Fibroblast of peridontal ligament (primary cell): ENCODE data around the gene PACS2.
"Not testable (repeated sequence)": the region's sequence is repeated elsewhere in the genome, so short reads cannot be mapped to it uniquely, and the experiment has no call there.

Experiments
- DNase-seq: peaks from one replicate; pipeline ENCODE4 v3.0.0-alpha.2; 2010; ENCODE audit errors: extremely low read depth

The PACS2 gene

DNA sequence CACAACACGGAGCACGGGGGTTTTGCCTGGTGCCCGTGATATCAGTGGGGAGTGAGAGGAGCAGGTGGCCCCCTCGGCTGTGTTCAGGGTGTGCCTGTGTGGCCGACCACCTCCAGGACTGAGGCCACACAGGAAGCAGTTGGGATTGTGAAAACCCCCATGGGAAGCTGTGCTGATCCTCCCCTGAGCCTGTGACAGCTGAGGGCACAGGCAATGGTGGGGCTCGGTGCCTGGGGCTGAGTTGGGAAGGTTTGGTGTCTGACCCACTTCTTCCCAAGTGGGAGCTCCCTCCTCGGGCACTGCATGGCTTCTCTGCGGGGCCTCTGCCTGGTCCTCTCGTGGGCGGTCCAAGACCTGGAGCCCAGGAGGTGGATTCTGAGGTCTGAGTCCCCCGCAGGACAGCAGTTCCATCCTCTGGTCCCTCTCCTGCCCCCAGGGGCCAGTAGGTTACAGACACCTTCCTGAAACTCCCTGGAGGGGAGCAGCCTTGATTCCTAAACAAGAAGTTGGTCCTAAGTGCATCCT lies 17.9 kb downstream of the PACS2 start:
- DNase-seq: no peak

DNA sequence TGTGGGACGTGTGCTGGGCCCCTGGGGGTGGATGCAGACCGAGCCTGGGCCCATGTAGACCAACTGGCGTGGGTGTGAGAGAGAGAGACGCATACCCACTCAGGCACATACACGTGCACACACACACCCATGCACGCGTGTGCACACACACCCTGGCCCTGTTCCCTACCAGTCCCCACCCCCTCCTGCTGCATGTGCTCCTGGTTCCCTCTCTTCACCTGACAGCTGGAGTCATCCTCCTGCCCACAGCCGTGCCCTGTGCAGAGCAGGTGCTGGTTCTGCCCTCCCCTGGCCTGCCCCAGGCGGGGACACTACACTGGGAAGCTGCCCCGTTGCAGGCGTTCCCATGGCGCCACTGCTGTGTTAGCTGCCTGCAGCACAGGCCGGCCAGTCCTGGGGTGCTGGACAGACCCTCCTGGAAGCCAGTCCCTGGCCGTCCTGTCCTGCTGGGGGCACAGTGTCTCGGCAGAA lies 18.5 kb downstream of the PACS2 start:
- DNase-seq: no peak

DNA sequence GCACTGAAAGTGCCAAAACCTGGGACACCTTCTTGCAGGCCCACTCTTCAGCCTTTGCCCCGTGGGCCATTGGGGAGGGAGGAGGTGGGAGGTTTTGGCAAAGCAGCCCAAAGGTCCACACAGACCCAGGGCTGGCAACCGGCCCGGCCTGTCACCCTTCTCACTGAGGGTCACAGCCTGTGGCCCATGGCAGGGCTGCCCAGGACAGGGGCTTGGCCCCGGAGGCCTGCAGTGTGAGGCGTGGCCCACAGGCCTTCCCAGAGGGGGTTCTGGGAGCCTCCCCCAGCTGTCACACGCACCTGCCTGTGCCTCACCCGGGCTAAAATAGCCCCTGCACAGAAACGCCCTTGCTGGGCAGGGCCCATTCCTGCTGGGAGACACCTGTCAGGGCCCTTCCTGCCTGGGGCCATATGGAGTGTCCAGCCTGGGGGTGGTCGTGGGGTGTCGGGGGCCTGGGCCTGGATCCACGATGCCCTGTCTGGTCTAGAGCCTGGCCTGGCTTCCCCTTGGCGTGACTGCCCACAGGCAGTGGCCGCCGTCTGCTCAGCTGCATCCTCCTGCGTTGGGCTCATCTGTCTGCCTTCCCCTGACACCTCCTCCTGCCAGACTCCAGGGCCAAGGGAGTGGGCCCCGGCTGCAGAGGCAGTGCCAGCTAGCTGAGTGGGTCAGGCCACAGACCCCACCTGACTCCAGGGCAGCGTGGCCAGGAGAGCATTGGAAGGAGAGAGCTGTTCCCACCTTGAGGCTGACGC lies 19.2 kb downstream of the PACS2 start:
- DNase-seq: no peak

DNA sequence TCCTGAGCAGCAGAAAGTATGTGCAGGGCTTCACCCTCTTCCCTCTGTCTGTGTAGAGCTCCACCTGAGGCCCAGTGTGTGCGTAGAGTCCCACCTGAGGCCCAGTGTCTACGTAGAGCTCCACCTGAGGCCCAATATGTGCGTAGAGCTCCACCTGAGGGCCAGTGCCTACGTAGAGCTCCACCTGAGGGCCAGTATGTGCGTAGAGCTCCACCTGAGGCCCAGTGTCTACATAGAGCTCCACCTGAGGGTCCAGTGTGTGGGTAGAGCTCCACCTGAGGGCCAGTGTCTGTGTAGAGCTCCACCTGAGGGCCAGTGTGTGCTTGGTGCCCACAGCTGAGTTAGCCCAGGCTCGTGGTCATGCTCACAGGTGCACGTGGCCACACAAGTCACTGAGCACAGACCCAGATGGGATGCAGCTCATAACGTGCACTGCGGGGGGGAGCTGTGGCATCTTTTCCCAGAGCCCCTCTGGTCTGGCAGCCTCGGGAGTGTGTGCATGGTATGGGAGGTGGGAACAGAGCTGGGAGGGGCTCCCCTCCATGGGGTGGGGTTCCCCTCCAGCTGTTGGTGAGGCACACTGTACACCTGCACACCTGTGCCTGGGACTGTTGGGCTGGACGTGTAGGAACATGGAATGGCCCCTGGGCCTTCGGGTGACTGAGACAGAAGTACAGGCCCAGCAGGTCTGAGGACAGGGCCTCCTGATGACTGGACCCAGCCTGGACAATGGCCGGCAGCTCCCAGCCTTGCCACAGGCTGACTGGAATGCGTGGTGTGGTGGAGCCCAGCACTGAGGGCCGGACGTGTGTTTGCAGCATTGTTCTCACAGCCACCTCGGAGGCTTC lies 20.1 kb downstream of the PACS2 start:
- no peak for DNase-seq

DNA sequence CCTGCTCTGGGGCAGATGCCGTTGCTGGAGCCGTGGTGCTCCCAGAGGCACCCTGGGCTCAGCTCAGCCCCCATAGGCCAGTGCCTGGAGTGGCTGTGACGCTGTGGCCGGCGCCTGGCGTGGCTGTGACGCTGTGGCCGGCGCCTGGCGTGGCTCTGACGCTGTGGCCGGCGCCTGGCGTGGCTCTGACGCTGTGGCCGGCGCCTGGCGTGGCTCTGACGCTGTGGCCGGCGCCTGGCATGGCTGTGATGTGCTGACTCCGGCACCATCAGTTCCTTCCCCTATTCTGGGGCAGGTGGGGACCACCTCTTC lies 20.6 kb downstream of the PACS2 start:
- not testable (repeated sequence) for DNase-seq

DNA sequence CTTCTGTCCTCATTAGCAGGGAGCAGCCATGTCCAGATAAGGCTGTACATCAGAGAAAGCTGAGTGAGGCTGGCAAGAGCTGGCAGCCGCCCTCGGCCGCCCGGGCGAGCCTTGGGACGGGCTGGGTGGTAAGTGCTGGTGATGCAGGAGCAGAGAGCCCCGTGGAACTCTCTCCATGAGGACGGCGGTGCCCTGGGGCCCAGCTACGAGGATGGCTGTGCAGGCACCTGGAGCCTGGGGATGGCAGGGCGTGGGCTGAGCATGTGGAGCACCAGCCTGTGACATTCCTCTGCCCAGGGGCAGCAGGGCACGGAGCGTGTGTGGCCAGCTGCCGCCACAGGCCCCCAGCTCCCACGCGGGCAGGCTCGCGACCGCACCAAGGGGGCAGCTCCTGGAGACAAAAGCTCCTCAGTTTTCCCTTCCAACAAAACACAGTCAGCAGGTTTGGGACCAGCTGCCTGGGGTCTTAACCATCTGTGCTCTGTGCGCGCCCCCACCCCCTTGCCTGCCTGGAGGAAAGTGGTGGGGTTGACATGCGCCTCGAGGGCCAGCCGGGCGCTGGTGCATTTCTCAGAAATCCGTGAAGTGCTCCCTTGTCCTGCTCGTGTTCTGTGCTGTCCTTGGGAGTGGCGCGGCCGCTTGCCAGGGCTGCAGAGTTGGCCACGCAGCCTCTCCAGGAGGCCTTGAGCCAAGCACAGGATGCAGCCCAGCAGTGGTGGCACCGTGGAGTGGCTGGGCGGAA lies 21.4 kb downstream of the PACS2 start:
- DNase-seq: no peak

DNA sequence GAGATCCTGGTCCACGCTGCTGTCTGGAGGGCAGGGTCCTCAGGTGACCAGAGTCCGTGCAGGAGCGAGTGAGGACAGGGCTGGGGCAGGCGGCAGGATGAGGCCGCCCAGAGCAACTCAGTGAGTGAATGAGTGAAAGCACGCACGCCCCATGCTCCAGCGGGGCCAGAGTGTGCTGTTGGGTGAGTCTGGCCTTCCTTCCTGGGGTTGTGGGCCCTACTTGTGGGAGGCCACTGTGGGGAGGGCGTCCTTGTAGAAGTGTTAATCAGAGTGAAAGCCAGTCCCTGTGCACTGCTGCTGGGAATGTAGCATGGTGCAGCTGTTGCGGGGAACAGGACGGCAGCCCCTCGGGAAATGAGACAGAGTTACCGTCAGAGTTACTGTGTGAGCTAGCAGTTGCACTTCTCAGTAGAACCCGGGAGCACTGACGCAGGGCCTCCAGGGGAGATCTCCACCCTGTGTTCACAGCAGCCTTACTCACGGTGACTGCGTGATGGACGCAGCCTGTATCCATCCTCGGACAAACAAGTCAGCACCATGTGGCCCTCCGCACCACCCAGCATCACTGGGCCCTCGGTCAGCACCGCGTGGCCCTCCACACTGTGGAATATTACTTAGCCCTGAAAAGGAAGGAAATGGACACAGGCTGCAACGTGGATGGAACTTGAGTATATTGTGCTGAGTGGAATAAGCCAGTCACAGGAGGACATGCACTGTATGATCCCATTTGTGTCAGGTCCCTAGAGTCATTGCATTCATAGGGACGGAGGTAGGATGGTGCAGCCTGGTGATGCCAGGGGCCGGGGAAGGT lies 22.1 kb downstream of the PACS2 start:
- DNase-seq: no peak

DNA sequence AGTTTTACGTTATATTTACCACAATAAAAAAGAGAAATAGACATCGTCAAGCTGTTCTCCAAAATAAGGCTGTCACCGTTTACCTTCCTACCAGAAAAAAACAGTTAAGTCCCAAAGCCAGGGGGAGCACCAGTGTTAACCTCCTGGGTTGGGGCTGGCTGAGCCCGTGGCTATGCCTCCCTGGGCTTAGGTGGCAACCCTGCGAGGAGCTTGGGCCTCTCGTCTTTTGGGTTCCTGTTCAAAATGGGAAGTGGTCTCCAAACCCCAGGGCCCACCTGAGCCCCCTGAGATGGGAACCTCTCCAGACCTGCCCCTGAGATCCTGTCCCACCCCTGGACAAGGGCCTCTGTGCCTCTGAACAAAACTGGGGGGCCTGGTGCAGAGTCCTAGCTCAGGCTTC lies 22.9 kb downstream of the PACS2 start:
- DNase-seq: no peak

DNA sequence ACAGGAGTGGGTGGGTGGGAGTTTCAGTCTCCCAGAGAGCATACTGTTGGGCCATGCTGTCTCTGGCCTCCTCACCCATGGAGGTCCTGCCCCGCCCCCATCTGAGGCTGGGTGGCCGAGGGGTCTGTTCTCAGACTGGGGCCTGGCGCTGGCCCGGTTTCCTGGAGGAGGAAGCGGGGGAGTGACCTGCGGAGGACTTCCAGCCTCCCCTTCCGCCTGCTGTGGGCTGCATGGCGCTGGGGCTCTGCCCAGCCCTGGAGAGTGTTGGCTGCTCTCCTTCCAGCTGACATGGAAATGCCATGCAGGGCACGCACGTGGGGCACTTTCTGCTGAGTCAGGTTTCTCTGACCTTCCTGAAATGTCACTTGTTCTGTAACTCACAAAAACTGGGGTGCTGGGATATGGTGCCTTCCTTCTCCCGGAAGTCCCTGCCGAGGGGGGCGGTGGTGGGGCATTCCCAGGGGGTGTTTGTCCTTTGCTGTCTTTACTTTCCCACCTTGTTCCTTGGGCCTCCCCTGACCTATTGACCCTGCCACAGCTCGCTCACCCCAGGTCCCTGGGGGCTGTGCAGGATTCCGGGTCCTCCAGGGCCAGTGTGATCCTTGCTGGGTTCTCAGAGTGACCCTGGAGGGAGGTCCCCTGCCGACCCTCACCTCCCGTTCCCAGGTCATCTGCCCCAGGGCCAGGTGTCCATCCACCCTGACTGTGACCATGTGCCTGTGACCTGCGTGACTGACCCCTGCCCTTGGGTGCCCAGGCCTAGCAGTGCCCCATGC lies 23.6 kb downstream of the PACS2 start:
- no peak for DNase-seq

DNA sequence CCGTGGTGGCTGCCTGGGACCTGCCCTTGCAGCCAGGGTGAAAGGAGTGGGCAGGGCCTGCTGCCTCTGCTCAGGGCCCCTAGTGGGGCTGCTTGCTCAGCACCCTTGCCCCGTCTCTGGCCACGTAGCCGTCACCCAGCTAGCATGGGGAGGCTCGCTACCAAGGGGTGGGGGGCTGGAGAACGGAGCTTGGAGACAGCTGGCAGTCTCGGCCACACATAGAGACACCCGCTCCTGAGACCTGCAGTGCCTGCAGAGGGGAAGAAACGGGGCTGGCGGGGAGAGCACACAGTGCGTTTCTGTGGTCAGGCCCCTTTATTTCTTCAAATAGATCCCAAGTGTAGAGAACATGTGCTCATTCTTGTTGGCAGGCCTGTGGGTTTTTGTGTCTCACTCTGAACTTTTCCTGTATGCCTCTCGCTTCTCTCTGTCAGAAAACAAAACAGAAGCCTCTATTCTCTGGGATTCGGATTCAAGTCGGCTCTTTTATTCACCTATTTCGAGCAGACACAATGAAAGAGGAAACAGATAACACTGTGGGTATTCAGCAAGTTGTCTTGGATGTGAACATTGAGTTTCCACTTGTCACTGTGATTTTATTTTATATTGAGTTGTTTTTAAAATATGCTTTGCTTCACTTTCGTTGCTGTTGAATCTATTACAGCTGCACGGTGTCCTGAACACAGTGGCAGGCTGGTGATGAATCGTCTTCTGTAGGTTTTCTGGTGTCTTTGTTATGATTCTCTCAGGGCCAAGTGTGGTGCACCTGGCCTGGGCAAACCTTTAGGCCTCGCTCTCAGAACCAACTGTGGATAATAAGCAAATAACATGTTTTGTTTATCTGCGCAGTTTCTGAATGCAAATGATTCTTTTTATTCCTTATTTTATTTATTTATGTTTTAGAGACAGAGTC lies 26.5 kb downstream of the PACS2 start:
- DNase-seq: peak; percentile 19

DNA sequence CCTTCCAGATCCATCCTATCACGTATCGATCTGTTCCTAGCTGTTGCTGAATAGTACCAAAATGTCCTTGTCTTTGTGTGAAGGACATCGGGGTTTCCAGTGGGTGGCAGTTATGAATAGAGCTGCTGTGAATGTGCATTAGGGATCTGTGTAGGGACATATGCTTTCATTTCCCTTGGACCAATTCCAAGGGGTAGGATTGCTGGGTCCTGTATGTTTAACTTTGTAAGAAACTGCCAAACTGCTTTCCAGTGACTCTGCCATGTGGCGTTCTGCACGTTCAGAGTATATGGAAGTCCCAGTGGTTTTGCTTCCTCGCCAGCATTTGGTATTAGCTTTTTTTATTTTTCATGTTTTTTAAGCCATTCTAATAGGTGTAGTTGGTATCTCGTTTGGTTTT lies 28.6 kb downstream of the PACS2 start:
- no peak for DNase-seq

DNA sequence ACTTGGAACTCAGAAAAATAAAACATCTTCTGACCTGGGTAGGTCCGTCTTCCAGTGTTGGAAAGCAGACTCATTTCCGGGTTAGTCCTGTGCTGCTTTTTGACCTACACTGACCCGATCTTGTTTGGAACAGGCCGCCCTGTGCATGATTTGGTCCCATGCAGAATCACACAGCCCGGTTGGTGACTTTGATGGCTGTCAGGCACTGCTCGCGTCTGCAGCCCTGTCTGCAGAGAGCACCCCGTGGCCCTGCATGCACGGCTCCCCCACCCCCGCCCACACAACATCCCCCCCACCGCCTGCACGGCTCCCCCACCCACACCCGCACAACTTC lies 31.6 kb downstream of the PACS2 start:
- DNase-seq: no peak

DNA sequence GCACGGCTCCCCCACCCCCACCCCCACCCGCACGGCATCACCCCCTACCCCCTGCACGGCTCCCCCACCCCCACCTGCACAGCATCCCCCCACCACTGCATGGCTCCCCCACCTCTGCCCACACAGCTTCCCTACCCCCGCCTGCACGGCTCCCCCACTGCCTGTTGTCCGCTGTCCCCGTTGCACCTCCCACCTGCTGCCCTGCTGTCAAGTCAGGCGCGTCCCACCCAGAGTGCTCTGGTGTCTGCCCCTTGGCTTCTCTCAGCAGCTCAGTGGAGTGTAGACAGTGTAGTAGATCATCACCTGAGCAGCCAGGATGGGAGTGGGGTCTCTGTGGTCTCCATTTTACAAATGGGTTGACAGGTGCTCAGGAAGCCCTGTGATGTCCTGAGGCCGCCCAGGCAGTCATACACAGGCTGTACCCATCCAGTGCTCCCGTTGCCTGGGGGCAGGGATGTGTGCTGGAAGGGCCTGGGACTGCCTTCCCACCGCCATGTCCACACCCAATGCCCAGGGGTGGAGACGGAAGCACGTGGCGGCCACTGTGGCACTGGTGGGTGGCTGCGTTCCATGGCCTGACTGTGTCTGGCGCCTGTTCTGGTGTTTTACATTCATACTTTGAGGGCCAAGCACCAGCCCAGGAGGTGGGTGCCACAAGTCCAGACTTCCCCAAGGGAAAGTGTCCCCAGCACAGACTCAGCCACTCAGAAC lies 32.5 kb downstream of the PACS2 start:
- no peak for DNase-seq

DNA sequence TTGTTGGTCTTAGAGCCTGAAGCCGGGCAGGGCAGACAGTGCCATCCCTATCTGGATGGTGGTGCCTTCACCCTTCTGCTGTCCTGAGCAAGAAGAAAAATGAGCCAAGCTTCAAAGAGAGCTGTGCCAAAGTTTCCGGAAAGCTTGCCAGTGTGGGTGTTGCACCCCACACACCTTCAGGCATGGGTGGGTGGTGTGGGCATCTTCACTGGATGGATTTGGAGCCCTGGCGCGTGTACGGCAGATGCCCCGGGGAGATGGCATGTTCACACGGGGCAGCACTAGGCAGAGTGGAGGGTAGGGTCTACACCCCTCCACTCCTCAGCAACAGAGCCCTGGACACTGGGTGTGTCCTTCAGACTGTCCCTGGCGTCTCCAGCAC lies 33.0 kb downstream of the PACS2 start:
- DNase-seq: no peak

DNA sequence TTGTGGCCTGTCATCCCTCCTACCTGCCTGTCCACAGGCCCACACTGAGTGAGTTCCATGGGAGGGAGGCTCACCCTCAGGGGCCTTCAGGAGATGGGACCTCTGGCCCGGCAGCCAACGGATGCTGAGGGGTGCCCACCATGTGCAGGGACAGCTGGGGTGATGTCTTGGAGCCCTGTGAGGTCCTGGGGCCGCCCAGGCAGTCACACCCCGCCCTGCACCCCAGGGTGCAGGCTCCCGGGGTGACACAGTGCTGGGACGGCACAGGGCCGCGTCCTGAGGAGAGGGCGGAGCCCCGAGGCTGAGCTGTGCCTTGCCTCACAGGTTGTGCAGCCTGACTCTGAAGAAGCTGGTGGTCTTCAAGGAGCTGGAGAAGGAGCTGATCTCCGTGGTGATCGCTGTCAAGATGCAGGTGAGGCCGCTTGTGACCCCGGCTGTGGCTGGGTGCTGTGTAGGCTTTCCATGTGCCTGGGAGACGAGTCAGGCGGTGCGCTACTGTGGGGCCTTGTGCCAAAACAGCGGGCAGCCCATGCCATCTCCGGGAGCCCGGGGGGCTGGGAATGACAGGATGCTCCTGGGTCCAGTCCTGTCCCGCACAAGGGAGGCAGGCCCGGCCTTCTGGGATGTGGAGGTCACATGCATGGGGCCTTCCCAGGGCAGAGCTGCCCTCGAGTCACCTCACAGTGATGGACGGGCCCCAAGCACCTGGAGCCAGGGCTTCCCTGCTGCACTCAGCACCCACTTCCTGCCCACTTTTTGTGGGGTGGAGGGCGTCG lies 33.8 kb downstream of the PACS2 start:
- no peak for DNase-seq

DNA sequence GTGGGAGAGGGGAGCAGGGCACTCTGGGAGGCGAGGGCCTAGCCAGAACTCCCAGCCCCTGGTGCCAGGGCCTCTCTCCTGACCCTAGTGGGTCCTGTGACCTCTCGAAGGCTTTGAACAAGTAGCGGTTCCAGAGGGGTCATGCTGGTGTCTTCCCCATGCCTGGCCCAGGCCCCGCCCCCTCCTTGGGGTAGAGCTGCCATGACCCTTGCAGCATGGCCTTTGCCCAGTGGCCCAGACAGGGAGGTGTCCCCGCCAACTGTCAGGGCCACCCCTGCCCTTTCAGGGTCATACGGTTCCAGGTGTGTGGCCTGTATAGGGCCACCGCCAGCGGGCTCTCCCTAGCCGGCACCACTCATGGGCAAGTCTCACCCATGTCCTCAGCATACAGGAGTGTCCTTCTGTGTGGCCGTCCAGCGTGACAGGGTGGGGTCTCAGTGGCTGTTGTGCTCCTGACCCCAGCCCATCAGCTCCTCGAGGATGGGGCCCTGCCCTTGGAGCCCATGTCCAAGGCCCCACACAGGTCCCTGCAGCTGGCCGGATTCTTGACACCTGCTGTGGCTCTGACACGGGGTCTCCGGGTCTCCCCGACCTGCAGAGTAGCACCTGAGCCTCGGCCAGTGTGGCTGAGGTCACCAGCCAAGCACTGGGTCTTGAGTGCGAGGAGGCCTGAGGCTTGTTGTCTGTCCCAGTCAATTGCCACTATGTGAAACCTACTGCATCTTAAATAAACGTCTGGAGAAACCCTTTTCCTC lies 34.6 kb downstream of the PACS2 start:
- DNase-seq: no peak

DNA sequence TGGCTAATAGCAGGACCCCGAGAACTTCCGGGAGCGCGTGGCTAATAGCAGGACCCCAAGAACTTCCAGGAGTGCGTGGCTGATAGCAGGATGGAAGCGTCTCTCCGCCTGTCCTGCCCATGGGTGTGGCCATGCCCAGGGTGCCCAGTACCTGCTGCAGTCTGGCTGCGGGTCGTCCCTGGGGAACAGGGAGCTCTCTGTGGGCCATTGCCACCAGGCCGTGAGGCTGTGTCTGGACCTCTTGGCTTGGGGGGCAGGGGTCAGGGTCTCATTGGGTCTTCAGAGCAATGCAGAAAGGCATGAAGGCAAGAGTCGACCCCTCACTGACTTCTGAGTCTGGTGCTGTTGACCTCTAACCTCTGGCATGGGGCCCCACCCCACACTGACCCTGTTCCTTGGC lies 35.4 kb downstream of the PACS2 start:
- DNase-seq: no peak
